NCI-H1436 (cell line): ENCODE results near the gene OPRM1.

Experiments used
- DNase-seq: peaks from one replicate; lab custom pipeline; 2025; lab: John Stamatoyannopoulos, UW

The OPRM1 gene

GRCh38 chr6:154080461-154081189 lies 41.6 kb downstream of the OPRM1 start:
- no peak for DNase-seq

GRCh38 chr6:154086510-154086909 lies 47.5 kb downstream of the OPRM1 start:
- DNase-seq = no peak

GRCh38 chr6:154092326-154092962 lies 53.4 kb downstream of the OPRM1 start:
- DNase-seq = no peak

- no peak for DNase-seq
Observed at GRCh38 chr6:154093231-154094044, 54.4 kb downstream of the OPRM1 start.

- DNase-seq = no peak
Observed at GRCh38 chr6:154095571-154095970, 56.5 kb downstream of the OPRM1 start.

GRCh38 chr6:154096316-154096715 lies 57.3 kb downstream of the OPRM1 start:
- no peak for DNase-seq

GRCh38 chr6:154096834-154097233 lies 57.8 kb downstream of the OPRM1 start:
- DNase-seq = no peak

GRCh38 chr6:154099211-154099610 lies 60.2 kb downstream of the OPRM1 start:
- no peak for DNase-seq

GRCh38 chr6:154106251-154106650 lies 67.2 kb downstream of the OPRM1 start:
- no peak for DNase-seq

GRCh38 chr6:154111025-154111424 lies 72.0 kb downstream of the OPRM1 start:
- DNase-seq = no peak

GRCh38 chr6:154112181-154112809 lies 73.3 kb downstream of the OPRM1 start:
- no peak for DNase-seq

- DNase-seq = no peak
Observed at GRCh38 chr6:154113392-154113791, 74.4 kb downstream of the OPRM1 start.

GRCh38 chr6:154117485-154117884 lies 78.4 kb downstream of the OPRM1 start:
- DNase-seq = no peak

- DNase-seq = no peak
Observed at GRCh38 chr6:154122195-154122925, 83.3 kb downstream of the OPRM1 start.

- no peak for DNase-seq
Observed at GRCh38 chr6:154123155-154123956, 84.3 kb downstream of the OPRM1 start.

GRCh38 chr6:154125421-154125820 lies 86.4 kb downstream of the OPRM1 start:
- DNase-seq = no peak

GRCh38 chr6:154127657-154128056 lies 88.6 kb downstream of the OPRM1 start:
- no peak for DNase-seq

GRCh38 chr6:154134471-154135147 lies 95.6 kb downstream of the OPRM1 start:
- no peak for DNase-seq

- DNase-seq = no peak
Observed at GRCh38 chr6:154138793-154139192, 99.8 kb downstream of the OPRM1 start.

GRCh38 chr6:154139892-154140291 lies 100.9 kb downstream of the OPRM1 start:
- no peak for DNase-seq
